IMR-90 (cell line): ENCODE data around the gene ZNF318. TPM values are rescaled to one million over a fixed set of nuclear protein-coding genes. Genes with fewer than 3 reads are reported as not detected.
"Not testable (repeated sequence)": the region's sequence is repeated elsewhere in the genome, so short reads cannot be mapped to it uniquely, and the experiment has no call there.

Experiments
- ATAC-seq: fragments of 200-7000 bp; cut with Tn5 transposase; 2 replicates; pipeline ENCODE4 v1.9.1; 2020; ENCODE audit warnings: low read depth, mild to moderate bottlenecking, moderate library complexity
- BruUV-seq: library from RNA; stranded (reverse); fragments of 400-500 nt; replicated peaks from 2 replicates; lab custom pipeline; 2021; lab: Mats Ljungman, UMichigan
- CTCF ChIA-PET: fragments of 300-600 bp; formaldehyde crosslinking; extraction: SDS; loops from one replicate; lab custom pipeline; 2021; ENCODE audit warnings: antibody characterized with exemption; lab: Yijun Ruan, JAX
- POLR2A ChIA-PET: fragments of 300-600 bp; sonication (Branson Sonifier 250); formaldehyde crosslinking; loops from one replicate; lab custom pipeline; 2022; ENCODE audit warnings: antibody characterized with exemption; ENCODE audit not compliant: unreplicated experiment; lab: Charles Lee
- DNase-seq: peaks from one replicate; pipeline ENCODE4 v3.0.0; 2013
- H2AFZ ChIP-seq: replicated peaks from 2 replicates; pipeline ENCODE3; 2013; ENCODE audit warnings: low read length, mild to moderate bottlenecking; ENCODE audit not compliant: poor library complexity
- H2AK5ac ChIP-seq: 2 replicates; pipeline ENCODE4 v1.6.1; 2013; ENCODE audit warnings: low read depth, low read length, inconsistent platforms
- H2AK9ac ChIP-seq: replicated peaks from 2 replicates; pipeline ENCODE3; 2013; ENCODE audit warnings: mild to moderate bottlenecking, low read depth, low read length, moderate library complexity; ENCODE audit not compliant: poor library complexity
- H2BK120ac ChIP-seq: 2 replicates; pipeline ENCODE4 v1.6.1; 2013; ENCODE audit warnings: low read depth, low read length, inconsistent platforms
- H2BK15ac ChIP-seq: 3 replicates; pipeline ENCODE4 v1.6.1; 2013; ENCODE audit warnings: low read depth, low read length, inconsistent platforms
- H2BK20ac ChIP-seq: 2 replicates; pipeline ENCODE4 v1.6.1; 2013; ENCODE audit warnings: low read depth, mild to moderate bottlenecking, inconsistent platforms, low read length, moderate library complexity
- H2BK5ac ChIP-seq: 2 replicates; pipeline ENCODE4 v1.6.1; 2013; ENCODE audit warnings: mild to moderate bottlenecking, low read depth, low read length, inconsistent platforms; ENCODE audit not compliant: poor library complexity, severe bottlenecking
- H3K14ac ChIP-seq: replicated peaks from 2 replicates; pipeline ENCODE4 v1.6.1; 2013; ENCODE audit warnings: low read depth, low read length, inconsistent platforms
- H3K18ac ChIP-seq: 2 replicates; pipeline ENCODE4 v1.6.1; 2013; ENCODE audit warnings: low read depth, low read length, control low read depth
- H3K23ac ChIP-seq: 2 replicates; pipeline ENCODE4 v1.6.1; 2013; ENCODE audit warnings: low read depth, low read length, inconsistent platforms
- H3K27ac ChIP-seq: 2 replicates; pipeline ENCODE4 v1.5.1; 2013; ENCODE audit warnings: mild to moderate bottlenecking, control low read depth, low read length; ENCODE audit not compliant: insufficient read depth
- H3K27me3 ChIP-seq: 2 replicates; pipeline ENCODE4 v1.6.1; 2013; ENCODE audit warnings: low read length; ENCODE audit not compliant: control insufficient read depth, insufficient read depth
- H3K36me3 ChIP-seq: 2 replicates; pipeline ENCODE4 v1.6.1; 2013; ENCODE audit warnings: low read length, mixed read lengths; ENCODE audit not compliant: control insufficient read depth, insufficient read depth
- H3K4ac ChIP-seq: 2 replicates; pipeline ENCODE4 v1.6.1; 2013; ENCODE audit warnings: low read depth, low read length, inconsistent platforms
- H3K4me1 ChIP-seq: 2 replicates; pipeline ENCODE4 v1.6.1; 2013; ENCODE audit warnings: low read length, mixed read lengths; ENCODE audit not compliant: control insufficient read depth, insufficient read depth
- H3K4me2 ChIP-seq: 2 replicates; pipeline ENCODE4 v1.6.1; 2013; ENCODE audit warnings: low read depth, mild to moderate bottlenecking, control low read depth, low read length, moderate library complexity
- H3K4me3 ChIP-seq: 2 replicates; pipeline ENCODE4 v1.5.1; 2013; ENCODE audit warnings: low read depth, mild to moderate bottlenecking, control low read depth, low read length, moderate library complexity; ENCODE audit not compliant: insufficient read depth
- H3K56ac ChIP-seq: 2 replicates; pipeline ENCODE4 v1.6.1; 2013; ENCODE audit warnings: low read length, inconsistent platforms; ENCODE audit not compliant: insufficient read depth; ENCODE audit errors: extremely low read depth
- H3K79me1 ChIP-seq, 2 experiments: 2 replicates each; pipeline ENCODE4 v1.6.1; 2013; ENCODE audit warnings: low read length in 2 of 2, inconsistent platforms in 1 of 2, low read depth in 1 of 2
- H3K9ac ChIP-seq: 2 replicates; pipeline ENCODE4 v1.6.1; 2013; ENCODE audit warnings: low read depth, low read length, control low read depth
- H3K9me1 ChIP-seq: 2 replicates; pipeline ENCODE4 v1.6.1; 2013; ENCODE audit warnings: low read length, inconsistent platforms; ENCODE audit not compliant: insufficient read depth
- H3K9me3 ChIP-seq: 2 replicates; pipeline ENCODE4 v1.6.1; 2013; ENCODE audit warnings: low read length; ENCODE audit not compliant: control insufficient read depth, insufficient read depth
- H4K20me1 ChIP-seq: 2 replicates; pipeline ENCODE4 v1.6.1; 2013; ENCODE audit warnings: low read length, inconsistent platforms; ENCODE audit not compliant: insufficient read depth
- H4K5ac ChIP-seq: 2 replicates; pipeline ENCODE4 v1.6.1; 2013; ENCODE audit warnings: mild to moderate bottlenecking, low read depth, low read length, control low read depth
- H4K8ac ChIP-seq, 2 experiments: 2 replicates each; pipeline ENCODE4 v1.6.1; 2013; ENCODE audit warnings: low read depth in 2 of 2, low read length in 2 of 2, control low read depth in 1 of 2, inconsistent platforms in 1 of 2
- H4K91ac ChIP-seq: 2 replicates; pipeline ENCODE4 v1.6.1; 2013; ENCODE audit warnings: low read depth, low read length, inconsistent platforms; ENCODE audit not compliant: insufficient read depth
- BHLHE40 ChIP-seq: fragments of 150-350 bp; IDR thresholded peaks from 2 replicates; pipeline ENCODE4 v1.6.1; 2016; ENCODE audit warnings: mild to moderate bottlenecking, low read depth, low read length
- MAFK ChIP-seq: IDR thresholded peaks from 2 replicates; pipeline ENCODE4 v1.6.1; 2012; ENCODE audit warnings: low read depth, low read length, improper control_type of control experiment
- MAZ ChIP-seq: IDR thresholded peaks from 2 replicates; pipeline ENCODE4 v1.6.1; 2012; ENCODE audit warnings: low read depth, mild to moderate bottlenecking, low read length, improper control_type of control experiment, moderate library complexity, borderline replicate concordance
- NFE2L2 ChIP-seq: fragments of 150-350 bp; IDR thresholded peaks from 2 replicates; pipeline ENCODE4 v1.6.1; 2016; ENCODE audit warnings: low read depth, mild to moderate bottlenecking, low read length
- RFX5 ChIP-seq: IDR thresholded peaks from 2 replicates; pipeline ENCODE4 v1.8.0; 2012; ENCODE audit warnings: low read depth, mild to moderate bottlenecking, low read length, moderate library complexity
- WGBS, 2 experiments: methylation state at CpG; one replicate each; pipeline versions ENCODE4 v1.1.5 to v1.1.7; 2013; ENCODE audit warnings: missing lambda C conversion rate in 2 of 2; ENCODE audit not compliant: insufficient read length in 1 of 2; ENCODE audit errors: extremely low coverage in 2 of 2; 5-methylcytosine and 5-hydroxymethylcytosine counted together
- dilution Hi-C: fragments of 300-500 bp; cut with HindIII; formaldehyde crosslinking; loops from one replicate; pipeline ENCODE4 v1.14.3; 2018; ENCODE audit warnings: low sequenced_read_pairs; ENCODE audit not compliant: unreplicated experiment
- in situ Hi-C: fragments of 300-500 bp; cut with MboI; formaldehyde crosslinking; loops from 3 replicates; pipeline ENCODE4 v1.14.3; 2019; ENCODE audit warnings: low sequenced_read_pairs, inconsistent platforms, mixed read lengths
- intact Hi-C: fragments of 100-400 bp; cut with micrococcal nuclease; formaldehyde crosslinking; loops from 2 replicates; pipeline ENCODE4 v1.10.0; 2022
- polyA plus RNA-seq, 3 experiments: library from polyadenylated mRNA; depleted of rRNA; stranded (reverse); fragments of >200 nt; gene quantifications; 2 replicates each; pipeline ENCODE4 v1.2.3, GENCODE V29; 2012; ENCODE audit warnings: low replicate concordance in 1 of 3
- total RNA-seq: library from RNA; depleted of rRNA; stranded (reverse); fragments of >200 nt; gene quantifications from 2 replicates; pipeline ENCODE4 v1.2.3, GENCODE V29; 2012
- TF ChIP-seq, protein P1 (sequence below): fragments of 150-350 bp; IDR thresholded peaks from 2 replicates; pipeline ENCODE4 v1.6.1; 2016; ENCODE audit warnings: low read depth, mild to moderate bottlenecking, low read length, moderate library complexity, borderline replicate concordance

The ZNF318 gene
- total and polyA plus RNA-seq, 2 of the 4 experiments (the other 2 are of a cell fraction) = 5.7 to 6.6 TPM

- H2AFZ ChIP-seq = no peak overlapping the region
- H3K14ac ChIP-seq = no peak overlapping the region
- dilution Hi-C loops (no loop called here), in situ Hi-C loops (no loop called here), intact Hi-C loops (no loop called here)
- no peak overlapping the region for H3K4me3 ChIP-seq
- no peaks in the 10 kb centered on the region for H3K9me1 ChIP-seq
- H3K9ac ChIP-seq = no peak overlapping the region
- H3K4ac ChIP-seq = no peak overlapping the region
- no peak overlapping the region for H2BK20ac ChIP-seq
- ATAC-seq = no peak
- no peak overlapping the region for H4K8ac ChIP-seq
- no peak overlapping the region for H2BK15ac ChIP-seq
- H4K5ac ChIP-seq = no peak overlapping the region
- H3K79me1 ChIP-seq = no peaks in the 10 kb centered on the region
- H3K4me2 ChIP-seq = no peak overlapping the region
- no peak overlapping the region for H2AK9ac ChIP-seq
- H2BK5ac ChIP-seq = no peak overlapping the region
- no peak for TF ChIP-seq MAFK
- no peak for TF ChIP-seq MAZ
- no peak for TF ChIP-seq BHLHE40
- TF ChIP-seq, protein P1, sequence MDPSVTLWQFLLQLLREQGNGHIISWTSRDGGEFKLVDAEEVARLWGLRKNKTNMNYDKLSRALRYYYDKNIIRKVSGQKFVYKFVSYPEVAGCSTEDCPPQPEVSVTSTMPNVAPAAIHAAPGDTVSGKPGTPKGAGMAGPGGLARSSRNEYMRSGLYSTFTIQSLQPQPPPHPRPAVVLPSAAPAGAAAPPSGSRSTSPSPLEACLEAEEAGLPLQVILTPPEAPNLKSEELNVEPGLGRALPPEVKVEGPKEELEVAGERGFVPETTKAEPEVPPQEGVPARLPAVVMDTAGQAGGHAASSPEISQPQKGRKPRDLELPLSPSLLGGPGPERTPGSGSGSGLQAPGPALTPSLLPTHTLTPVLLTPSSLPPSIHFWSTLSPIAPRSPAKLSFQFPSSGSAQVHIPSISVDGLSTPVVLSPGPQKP = no peak
- TF ChIP-seq RFX5 = no peak
- TF ChIP-seq NFE2L2 = no peak
- BruUV-seq = no TSS peak
- no peak overlapping the region for H3K56ac ChIP-seq
- ChIA-PET POLR2A (no interaction called here), CTCF (no interaction called here)
- H4K91ac ChIP-seq = no peak overlapping the region
- no peaks in the 10 kb centered on the region for H3K36me3 ChIP-seq
- DNase-seq = no peak
- H3K23ac ChIP-seq = no peak overlapping the region
- H3K27ac ChIP-seq = no peak overlapping the region
- H2AK5ac ChIP-seq = no peak overlapping the region
- H2BK120ac ChIP-seq = no peak overlapping the region
- no peaks in the 10 kb centered on the region for H3K4me1 ChIP-seq
- H4K20me1 ChIP-seq = no peaks in the 10 kb centered on the region
- no CpG with 5 or more reads among the region's 5 CpGs for WGBS, 2 experiments
- H3K18ac ChIP-seq = no peak overlapping the region
- H3K27me3 ChIP-seq = peaks cover 26% of the 10 kb centered on the region
- no peaks in the 10 kb centered on the region; the same call in 1 of the 2 replicates for H3K9me3 ChIP-seq
These were observed 43.1 kb upstream of the ZNF318 start for GRCh38 chr6:43412541-43412940.

GRCh38 chr6:43410776-43411175, 41.3 kb upstream of the ZNF318 start:
- H3K4me2 ChIP-seq, H3K9me3 ChIP-seq, dilution Hi-C loops, H3K23ac ChIP-seq, intact Hi-C loops, H3K27ac ChIP-seq, H2BK15ac ChIP-seq, H3K9me1 ChIP-seq, H3K36me3 ChIP-seq, H2AK5ac ChIP-seq, CTCF ChIA-PET, H2AFZ ChIP-seq, H4K5ac ChIP-seq, H3K79me1 ChIP-seq, H3K18ac ChIP-seq, in situ Hi-C loops, H3K56ac ChIP-seq, H4K91ac ChIP-seq, H4K20me1 ChIP-seq, H3K4me3 ChIP-seq, H4K8ac ChIP-seq, DNase-seq, H3K14ac ChIP-seq, H3K4me1 ChIP-seq, H3K4ac ChIP-seq, H3K9ac ChIP-seq, H2BK20ac ChIP-seq, BruUV-seq, H2BK5ac ChIP-seq, H2AK9ac ChIP-seq, H2BK120ac ChIP-seq, ATAC-seq, POLR2A ChIA-PET: not testable (repeated sequence)
- WGBS, 2 experiments = no CpG with 5 or more reads among the region's 1 CpG
- peaks cover 22% of the 10 kb centered on the region for H3K27me3 ChIP-seq
